Neuronal stem cell (in vitro differentiated cells): ENCODE data around the gene BAIAP3.

ENCODE experiments used
- DNase-seq: peaks from one replicate; pipeline ENCODE4 v3.0.0-alpha.2; 2013; ENCODE audit warnings: low spot score
- H2AFZ ChIP-seq: one replicate; pipeline ENCODE4 v1.6.1; 2013; ENCODE audit warnings: mild to moderate bottlenecking, low read length, inconsistent platforms
- H2AK5ac ChIP-seq: 2 replicates; pipeline ENCODE4 v1.6.1; 2013; ENCODE audit warnings: low read depth, mild to moderate bottlenecking, inconsistent platforms, low read length, moderate library complexity, mixed read lengths
- H2BK120ac ChIP-seq: 2 replicates; pipeline ENCODE4 v1.6.1; 2013; ENCODE audit warnings: low read depth, mild to moderate bottlenecking, inconsistent platforms, low read length, moderate library complexity, mixed read lengths
- H2BK12ac ChIP-seq: one replicate; pipeline ENCODE4 v1.6.1; 2013; ENCODE audit warnings: low read length, inconsistent platforms
- H2BK15ac ChIP-seq: 2 replicates; pipeline ENCODE4 v1.6.1; 2013; ENCODE audit warnings: mild to moderate bottlenecking, low read length, inconsistent platforms, mixed read lengths
- H2BK5ac ChIP-seq: one replicate; pipeline ENCODE4 v1.6.1; 2013; ENCODE audit warnings: inconsistent platforms, mild to moderate bottlenecking, low read length, moderate library complexity
- H3K14ac ChIP-seq: one replicate; pipeline ENCODE4 v1.6.1; 2013; ENCODE audit warnings: low read length, inconsistent platforms
- H3K18ac ChIP-seq: 2 replicates; pipeline ENCODE4 v1.6.1; 2013; ENCODE audit warnings: low read length, inconsistent platforms
- H3K23ac ChIP-seq: 2 replicates; pipeline ENCODE4 v1.6.1; 2013; ENCODE audit warnings: low read depth, mild to moderate bottlenecking, mixed read lengths, low read length, inconsistent platforms; ENCODE audit not compliant: poor library complexity
- H3K27ac ChIP-seq: replicated peaks from 3 replicates; pipeline ENCODE4 v1.5.1; 2013; ENCODE audit warnings: low read length, inconsistent platforms
- H3K27me3 ChIP-seq, 3 experiments: 2 replicates each; pipeline ENCODE4 v1.6.1; 2013; ENCODE audit warnings: low read length in 3 of 3, mild to moderate bottlenecking in 2 of 3, inconsistent platforms in 1 of 3, low read depth in 1 of 3, mixed read lengths in 1 of 3, moderate library complexity in 1 of 3; ENCODE audit not compliant: control insufficient read depth in 3 of 3, insufficient read depth in 3 of 3
- H3K36me3 ChIP-seq, 2 donors: replicated peaks in 1 of 2; 2 replicates each; pipeline ENCODE4 v1.6.1; 2013; ENCODE audit warnings: low read length in 2 of 2; ENCODE audit not compliant: control insufficient read depth in 2 of 2, insufficient read depth in 2 of 2
- H3K4ac ChIP-seq: 2 replicates; pipeline ENCODE4 v1.6.1; 2013; ENCODE audit warnings: inconsistent platforms, mild to moderate bottlenecking, low read length, moderate library complexity
- H3K4me1 ChIP-seq, 2 donors: 1 replicate in 1 of 2; 2 replicates in 1 of 2; pipeline ENCODE4 v1.6.1; 2013; ENCODE audit warnings: low read length in 2 of 2, low read depth in 1 of 2; ENCODE audit not compliant: control insufficient read depth in 2 of 2, insufficient read depth in 1 of 2
- H3K4me2 ChIP-seq: one replicate; pipeline ENCODE4 v1.6.1; 2013; ENCODE audit warnings: mild to moderate bottlenecking, low read length, inconsistent platforms; ENCODE audit not compliant: insufficient read depth, poor library complexity, severe bottlenecking
- H3K4me3 ChIP-seq, 2 donors: 2 replicates each; pipeline ENCODE4 v1.5.1; 2013; ENCODE audit warnings: low read length in 2 of 2, mild to moderate bottlenecking in 2 of 2, inconsistent platforms in 1 of 2, moderate library complexity in 1 of 2
- H3K79me1 ChIP-seq: one replicate; pipeline ENCODE4 v1.6.1; 2013; ENCODE audit warnings: low read depth, mild to moderate bottlenecking, inconsistent platforms, low read length, moderate library complexity
- H3K9ac ChIP-seq: one replicate; pipeline ENCODE4 v1.6.1; 2013; ENCODE audit warnings: mild to moderate bottlenecking, low read depth, low read length, inconsistent platforms; ENCODE audit not compliant: poor library complexity
- H3K9me3 ChIP-seq, 2 donors: replicated peaks in 1 of 2; 2 replicates each; pipeline versions ENCODE3 to v1.6.1; 2013; ENCODE audit warnings: low read length in 2 of 2, mild to moderate bottlenecking in 2 of 2, inconsistent platforms in 1 of 2, low read depth in 1 of 2, mixed read lengths in 1 of 2, moderate library complexity in 1 of 2; ENCODE audit not compliant: control insufficient read depth in 2 of 2, insufficient read depth in 1 of 2
- H4K8ac ChIP-seq: one replicate; pipeline ENCODE4 v1.6.1; 2013; ENCODE audit warnings: low read depth, mild to moderate bottlenecking, inconsistent platforms, low read length, moderate library complexity
- H4K91ac ChIP-seq: one replicate; pipeline ENCODE4 v1.6.1; 2013; ENCODE audit warnings: low read length, low read depth, mild to moderate bottlenecking, inconsistent platforms; ENCODE audit not compliant: poor library complexity
- WGBS, 2 donors: extraction: QIAGEN DNeasy Blood & Tissue Kit; methylation state at CpG; one replicate each; pipeline ENCODE4 v1.1.7; 2013; ENCODE audit warnings: missing lambda C conversion rate in 2 of 2, mixed read lengths in 1 of 2; ENCODE audit not compliant: insufficient read length in 2 of 2, insufficient replicate concordance in 1 of 2; ENCODE audit errors: extremely low coverage in 2 of 2; 5-methylcytosine and 5-hydroxymethylcytosine counted together

Gene BAIAP3

GRCh38 chr16:1325673-1326371, 7.6 kb upstream of the BAIAP3 start:
- Histone ChIP-seq H3K9me3 (peaks cover 7% of the 10 kb centered on the region in 2 donors), H2BK5ac (no peak overlapping the region), H3K9ac (no peak overlapping the region), H3K14ac (peak overlapping the region; percentile 89), H2AFZ (no peak overlapping the region), H3K18ac (peak overlapping the region; percentile 28), H3K23ac (peak overlapping the region; percentile 73), H2BK15ac (no peak overlapping the region), H2AK5ac (no peak overlapping the region), H3K79me1 (peaks cover 3% of the 10 kb centered on the region), H3K4ac (no peak overlapping the region), H2BK120ac (no peak overlapping the region), H3K4me1 (peaks cover 7% of the 10 kb centered on the region in 2 donors), H4K91ac (peak overlapping the region; percentile 53), H3K27me3 (peaks cover 0 to under 1% (median 0%) of the 10 kb centered on the region in 3 experiments), H3K4me3 (no peak overlapping the region), H2BK12ac (no peak overlapping the region), H4K8ac (no peak overlapping the region), H3K27ac (no peak overlapping the region), H3K4me2 (no peak overlapping the region), H3K36me3 (peaks cover 28 to 47% of the 10 kb centered on the region in 2 donors)
- DNase-seq, result no peak
- no CpG with 5 or more reads among the region's 20 CpGs for WGBS, 2 donors

DNA sequence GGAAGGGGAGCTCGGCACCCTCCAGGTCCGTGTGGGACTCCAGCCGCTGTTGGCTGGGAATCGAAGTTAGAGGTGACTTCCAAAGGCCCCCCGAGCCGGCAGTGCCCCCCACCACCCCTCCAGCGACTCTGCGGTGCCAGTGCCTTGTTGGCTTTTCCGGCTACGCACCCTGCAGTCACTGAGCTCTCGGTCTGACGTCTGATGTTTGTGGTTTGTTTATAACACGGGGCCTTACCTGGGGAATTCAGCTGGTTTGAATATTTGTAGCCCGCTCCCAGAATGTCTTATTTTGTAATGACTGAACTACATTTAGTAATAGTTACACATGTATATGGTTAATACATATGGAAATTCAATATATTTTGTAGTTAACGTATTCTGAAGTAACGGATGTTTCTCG, 7.1 kb upstream of the BAIAP3 start:
- Histone ChIP-seq H3K27me3 (peaks cover 0 to 6% (median 0%) of the 10 kb centered on the region in 3 experiments), H2AFZ (no peak overlapping the region), H3K9me3 (peaks cover 6 to 7% of the 10 kb centered on the region in 2 donors), H3K36me3 (peaks cover 23 to 42% of the 10 kb centered on the region in 2 donors), H2AK5ac (no peak overlapping the region), H3K4me1 (peaks cover 8 to 9% of the 10 kb centered on the region in 2 donors), H2BK120ac (no peak overlapping the region), H3K9ac (no peak overlapping the region), H2BK5ac (no peak overlapping the region), H2BK12ac (no peak overlapping the region), H4K91ac (no peak overlapping the region), H4K8ac (no peak overlapping the region), H3K79me1 (peaks cover 3% of the 10 kb centered on the region), H2BK15ac (no peak overlapping the region), H3K4ac (no peak overlapping the region), H3K23ac (peak overlapping the region; percentile 73), H3K27ac (peak overlapping the region; percentile 51), H3K14ac (no peak overlapping the region), H3K4me2 (no peak overlapping the region), H3K4me3 (no peak overlapping the region), H3K18ac (no peak overlapping the region)
- no peak for DNase-seq
- no CpG with 5 or more reads among the region's 17 CpGs for WGBS, 2 donors

DNA sequence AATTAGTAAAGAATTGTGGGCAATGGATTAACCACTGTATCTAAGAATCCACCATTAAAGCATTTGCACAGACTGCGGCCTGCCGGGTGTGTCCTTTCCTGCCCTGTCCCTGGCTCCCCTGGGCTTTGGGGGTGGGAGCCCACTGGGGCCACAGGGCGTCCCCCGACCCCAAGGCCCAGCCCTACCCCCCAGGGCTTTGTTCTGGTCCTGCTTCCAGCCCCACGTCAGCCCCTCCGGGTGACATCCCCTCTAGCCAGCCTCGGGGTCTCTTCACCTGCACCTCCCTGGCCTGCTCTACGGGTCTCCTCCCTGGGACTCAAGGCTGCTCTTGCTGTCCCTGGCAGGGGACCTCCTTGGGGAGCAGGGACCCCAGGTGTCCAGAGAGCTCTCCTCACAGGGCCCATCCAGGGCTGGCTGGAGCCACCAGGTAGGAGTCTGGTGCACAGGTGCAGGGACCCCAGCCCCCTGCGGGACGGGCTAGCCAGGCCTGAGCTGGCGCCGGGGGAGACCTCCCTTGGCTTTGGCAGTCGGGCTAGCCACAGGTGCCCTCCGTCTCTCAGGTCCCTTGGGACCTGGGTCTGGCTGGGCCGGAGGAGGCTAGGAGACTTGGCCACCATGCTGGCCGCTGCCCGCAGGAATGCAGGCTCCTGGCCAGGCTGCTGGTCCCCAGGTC, 6.4 kb upstream of the BAIAP3 start:
- peaks cover 3% of the 10 kb centered on the region for H3K79me1 ChIP-seq
- DNase-seq, result no peak
- H2BK15ac ChIP-seq, result no peak overlapping the region
- H3K4me2 ChIP-seq, result no peak overlapping the region
- H2AK5ac ChIP-seq, result peak overlapping the region; percentile 3
- no peak overlapping the region for H4K8ac ChIP-seq
- H3K4ac ChIP-seq, result no peak overlapping the region
- peak overlapping the region; percentile 51 for H3K27ac ChIP-seq
- H2BK12ac ChIP-seq, result no peak overlapping the region
- peaks cover 19 to 35% of the 10 kb centered on the region in 2 donors for H3K36me3 ChIP-seq
- H2BK120ac ChIP-seq, result no peak overlapping the region
- H2AFZ ChIP-seq, result no peak overlapping the region
- peaks cover 0 to 12% (median 1%) of the 10 kb centered on the region in 3 experiments for H3K27me3 ChIP-seq
- WGBS, 2 donors, result no CpG with 5 or more reads among the region's 17 CpGs
- peaks cover 14 to 15% of the 10 kb centered on the region in 2 donors for H3K4me1 ChIP-seq
- H3K9ac ChIP-seq, result no peak overlapping the region
- H3K23ac ChIP-seq, result no peak overlapping the region
- H4K91ac ChIP-seq, result no peak overlapping the region
- H3K14ac ChIP-seq, result no peak overlapping the region
- peak overlapping the region; percentile 60 for H3K18ac ChIP-seq
- H2BK5ac ChIP-seq, result no peak overlapping the region
- H3K4me3 ChIP-seq, result no peak overlapping the region
- H3K9me3 ChIP-seq, result peaks cover 6 to 7% of the 10 kb centered on the region in 2 donors

GRCh38 chr16:1327619-1327947, 5.9 kb upstream of the BAIAP3 start:
- Histone ChIP-seq H3K4me2 (no peak overlapping the region), H3K4me1 (peaks cover 17 to 20% of the 10 kb centered on the region in 2 donors), H3K4ac (no peak overlapping the region), H3K9ac (no peak overlapping the region), H2BK5ac (no peak overlapping the region), H4K8ac (no peak overlapping the region), H3K9me3 (peaks cover 6 to 7% of the 10 kb centered on the region in 2 donors), H2AK5ac (peak overlapping the region; percentile 3), H3K27me3 (peaks cover under 1 to 17% (median 3%) of the 10 kb centered on the region in 3 experiments), H2BK12ac (no peak overlapping the region), H3K27ac (no peak overlapping the region), H3K36me3 (peaks cover 19 to 32% of the 10 kb centered on the region in 2 donors), H3K79me1 (peaks cover 3% of the 10 kb centered on the region), H3K14ac (no peak overlapping the region), H2AFZ (peak overlapping the region; percentile 44), H3K23ac (no peak overlapping the region), H4K91ac (no peak overlapping the region), H2BK15ac (no peak overlapping the region), H2BK120ac (no peak overlapping the region), H3K4me3 (no peak overlapping the region), H3K18ac (no peak overlapping the region)
- no peak for DNase-seq
- WGBS, 2 donors, result no CpG with 5 or more reads among the region's 5 CpGs
